ENCODE measurements around the gene TTLL8.

DNA sequence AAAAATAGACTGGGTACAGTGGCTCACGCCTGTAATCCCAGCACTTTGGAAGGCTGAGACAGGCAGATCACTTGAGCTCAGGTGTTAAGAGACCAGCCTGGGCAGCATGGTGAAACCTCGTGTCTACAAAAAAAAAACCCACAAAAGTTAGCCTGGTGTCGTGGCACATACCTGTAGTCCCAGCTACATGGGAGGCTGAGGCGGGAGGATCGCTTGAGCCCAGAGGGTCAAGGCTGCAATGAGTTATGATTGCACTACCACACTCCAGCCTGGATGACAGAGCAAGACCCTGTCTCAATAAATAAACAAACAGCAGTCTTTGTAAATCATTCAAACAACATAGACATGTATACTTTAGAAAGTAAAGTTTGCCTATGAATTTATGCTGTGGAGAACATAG, 34.2 kb upstream of the TTLL8 start:
- TF ChIP-seq POLR2AphosphoS5 (IDR thresholded peaks at IDR 0.05; ENCODE audit: low read depth, low read length): no peak
- TF ChIP-seq, protein P1, sequence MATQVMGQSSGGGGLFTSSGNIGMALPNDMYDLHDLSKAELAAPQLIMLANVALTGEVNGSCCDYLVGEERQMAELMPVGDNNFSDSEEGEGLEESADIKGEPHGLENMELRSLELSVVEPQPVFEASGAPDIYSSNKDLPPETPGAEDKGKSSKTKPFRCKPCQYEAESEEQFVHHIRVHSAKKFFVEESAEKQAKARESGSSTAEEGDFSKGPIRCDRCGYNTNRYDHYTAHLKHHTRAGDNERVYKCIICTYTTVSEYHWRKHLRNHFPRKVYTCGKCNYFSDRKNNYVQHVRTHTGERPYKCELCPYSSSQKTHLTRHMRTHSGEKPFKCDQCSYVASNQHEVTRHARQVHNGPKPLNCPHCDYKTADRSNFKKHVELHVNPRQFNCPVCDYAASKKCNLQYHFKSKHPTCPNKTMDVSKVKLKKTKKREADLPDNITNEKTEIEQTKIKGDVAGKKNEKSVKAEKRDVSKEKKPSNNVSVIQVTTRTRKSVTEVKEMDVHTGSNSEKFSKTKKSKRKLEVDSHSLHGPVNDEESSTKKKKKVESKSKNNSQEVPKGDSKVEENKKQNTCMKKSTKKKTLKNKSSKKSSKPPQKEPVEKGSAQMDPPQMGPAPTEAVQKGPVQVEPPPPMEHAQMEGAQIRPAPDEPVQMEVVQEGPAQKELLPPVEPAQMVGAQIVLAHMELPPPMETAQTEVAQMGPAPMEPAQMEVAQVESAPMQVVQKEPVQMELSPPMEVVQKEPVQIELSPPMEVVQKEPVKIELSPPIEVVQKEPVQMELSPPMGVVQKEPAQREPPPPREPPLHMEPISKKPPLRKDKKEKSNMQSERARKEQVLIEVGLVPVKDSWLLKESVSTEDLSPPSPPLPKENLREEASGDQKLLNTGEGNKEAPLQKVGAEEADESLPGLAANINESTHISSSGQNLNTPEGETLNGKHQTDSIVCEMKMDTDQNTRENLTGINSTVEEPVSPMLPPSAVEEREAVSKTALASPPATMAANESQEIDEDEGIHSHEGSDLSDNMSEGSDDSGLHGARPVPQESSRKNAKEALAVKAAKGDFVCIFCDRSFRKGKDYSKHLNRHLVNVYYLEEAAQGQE (IDR thresholded peaks at IDR 0.05; ENCODE audit: insufficient read depth in 1 of 2, low read depth in 2 of 2, low read length in 2 of 2): no peak
- TF ChIP-seq TAF1 (IDR thresholded peaks at IDR 0.05; ENCODE audit: borderline replicate concordance, insufficient read depth, low read length): no peak

Data from PFSK-1 (cell line).